NCI-H526 (cell line): ENCODE results near the gene ARF6.
"Not testable (repeated sequence)": the region's sequence is repeated elsewhere in the genome, so short reads cannot be mapped to it uniquely, and the experiment has no call there.

ENCODE experiments used
- DNase-seq, 2 experiments: peaks; one replicate each; lab custom pipeline; 2025; lab: John Stamatoyannopoulos, UW

Gene ARF6

DNA sequence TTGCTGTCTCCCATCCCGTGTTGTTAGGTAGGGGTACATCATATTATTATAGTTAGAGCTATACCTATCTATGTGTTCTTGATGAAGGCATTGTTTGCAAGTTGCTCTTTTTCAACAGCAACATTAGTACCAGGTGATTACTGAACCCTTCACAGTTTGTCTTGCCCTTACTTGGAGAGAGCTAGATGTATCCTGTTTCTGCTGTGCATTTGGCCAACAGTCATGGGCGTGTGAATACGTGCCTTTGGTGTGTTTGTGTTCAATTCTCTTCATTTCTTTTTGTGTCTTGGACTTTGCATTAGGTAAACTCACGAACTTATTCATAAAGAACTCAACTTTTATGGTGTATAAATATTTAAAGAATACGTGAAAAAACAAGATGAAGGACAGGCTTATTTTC, 14.3 kb downstream of the ARF6 start:
- no peak for DNase-seq

GRCh38 chr14:49908433-49908782, 15.5 kb downstream of the ARF6 start:
- no peak for DNase-seq

DNA sequence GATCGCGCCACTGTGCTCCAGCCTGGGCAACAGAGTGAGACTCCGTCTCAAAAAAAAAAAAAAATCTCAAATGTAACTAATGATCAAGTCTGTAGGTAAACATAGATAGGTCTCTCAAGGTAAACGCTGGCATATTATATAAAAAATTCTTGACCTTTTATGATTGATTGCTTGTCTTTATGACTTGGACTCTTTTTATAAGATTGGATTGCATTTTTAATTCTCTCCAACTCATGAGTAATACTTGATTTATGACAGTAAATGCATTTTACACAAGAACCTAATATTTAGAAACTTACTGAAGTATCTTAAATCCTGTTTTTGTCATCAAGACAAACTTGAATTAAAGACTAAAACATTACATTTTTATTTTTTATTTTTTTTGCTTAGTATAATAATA, 16.1 kb downstream of the ARF6 start:
- no peak for DNase-seq

GRCh38 chr14:49915085-49915484, 22.2 kb downstream of the ARF6 start:
- DNase-seq, result no peak

DNA sequence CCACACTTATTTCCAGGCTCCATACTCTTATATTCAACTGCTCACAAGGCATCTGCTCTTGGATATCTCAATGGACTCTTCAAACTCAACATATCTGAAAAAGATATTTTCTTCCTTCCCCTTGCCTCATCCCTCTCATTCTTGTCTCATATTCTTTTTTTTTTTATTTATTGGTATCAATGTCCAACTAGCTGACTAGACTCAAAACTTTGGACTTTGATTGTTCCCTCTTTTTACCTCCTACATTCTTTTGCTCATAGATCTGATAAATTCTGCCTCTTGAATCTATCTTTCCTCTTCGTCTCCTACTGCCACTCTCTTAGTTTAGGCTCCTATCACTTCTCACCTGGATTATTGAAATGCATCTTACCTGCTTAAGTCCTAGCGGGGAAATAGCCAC, 25.8 kb downstream of the ARF6 start:
- no peak for DNase-seq

- DNase-seq, result no peak
These were observed 27.2 kb downstream of the ARF6 start for GRCh38 chr14:49919825-49920659.

DNA sequence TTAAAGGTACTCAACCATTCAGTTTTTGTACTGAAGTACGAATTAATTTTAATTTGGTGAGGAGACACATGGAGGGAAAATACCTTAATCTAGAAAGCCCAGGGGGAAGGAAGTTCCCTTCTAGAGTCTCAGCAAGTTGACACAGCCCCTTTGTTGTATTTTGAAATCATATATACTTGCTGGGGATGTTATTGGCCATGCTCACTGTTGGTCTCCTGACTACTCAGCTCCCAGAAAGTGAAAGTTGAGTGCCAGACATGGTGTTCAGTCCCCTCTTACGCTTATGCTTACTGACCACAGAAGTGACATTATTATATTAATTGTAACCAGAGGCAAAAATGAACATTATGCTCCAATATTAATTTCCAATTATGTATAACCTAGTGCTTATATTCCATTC, 28.1 kb downstream of the ARF6 start:
- no peak for DNase-seq

DNA sequence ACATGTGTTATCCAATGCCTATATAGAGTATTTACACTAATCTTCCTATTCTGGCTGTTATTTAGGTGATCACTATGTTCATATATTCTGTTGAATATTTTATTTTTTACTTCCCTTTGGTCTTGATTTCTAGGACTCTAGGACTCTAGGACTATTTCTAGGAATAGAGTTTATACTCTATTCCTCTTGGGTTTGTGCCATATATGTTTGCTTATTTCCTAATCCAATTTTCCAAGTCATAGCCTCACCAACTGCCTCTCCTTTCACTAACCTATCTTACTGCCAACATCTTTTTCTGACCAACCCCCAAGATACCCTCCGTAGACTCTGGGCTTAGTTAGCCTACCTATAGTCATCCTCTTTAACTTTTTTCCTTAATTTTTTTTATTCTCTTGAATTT, 28.5 kb downstream of the ARF6 start:
- DNase-seq, result no peak

DNA sequence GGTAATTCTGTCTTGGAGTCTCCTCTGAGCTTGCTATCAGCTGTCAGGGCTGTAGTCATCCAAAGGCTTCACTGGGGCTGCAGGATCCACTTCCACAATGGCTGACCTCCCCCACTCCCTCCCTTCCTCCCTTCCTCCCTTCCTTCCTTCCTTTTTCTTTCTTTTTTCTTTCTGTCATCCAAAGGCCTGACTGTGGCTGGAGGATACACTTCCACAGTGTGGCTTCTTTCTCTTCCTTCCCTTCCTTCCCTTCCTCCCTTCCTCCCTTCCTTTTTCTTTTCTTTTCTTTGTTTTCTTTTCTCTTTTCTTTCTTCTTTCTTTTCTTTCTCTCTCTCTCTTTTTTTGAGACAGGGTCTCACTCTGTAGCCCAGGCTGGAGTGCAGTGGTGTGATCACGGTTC, 30.6 kb downstream of the ARF6 start:
- DNase-seq, result no peak

DNA sequence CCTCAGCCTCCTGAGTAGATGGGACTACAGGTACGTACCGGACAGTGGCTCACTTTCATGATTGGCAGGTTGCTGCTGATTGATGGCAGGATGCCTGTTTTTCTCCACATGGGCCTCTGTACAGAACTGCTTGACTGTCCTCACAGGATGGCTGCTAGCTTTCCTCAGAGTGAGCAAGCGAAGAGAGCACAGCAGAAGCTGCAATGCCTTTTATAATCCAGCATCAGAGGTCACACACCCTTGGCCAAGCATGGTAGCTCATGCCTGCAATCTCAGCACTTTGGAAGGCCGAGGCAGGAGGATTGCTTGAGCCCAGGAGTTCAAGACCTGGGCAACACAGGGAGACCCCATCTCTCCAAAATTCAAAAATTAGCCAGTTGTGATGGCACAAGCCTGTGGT, 31.0 kb downstream of the ARF6 start:
- DNase-seq, result no peak

DNA sequence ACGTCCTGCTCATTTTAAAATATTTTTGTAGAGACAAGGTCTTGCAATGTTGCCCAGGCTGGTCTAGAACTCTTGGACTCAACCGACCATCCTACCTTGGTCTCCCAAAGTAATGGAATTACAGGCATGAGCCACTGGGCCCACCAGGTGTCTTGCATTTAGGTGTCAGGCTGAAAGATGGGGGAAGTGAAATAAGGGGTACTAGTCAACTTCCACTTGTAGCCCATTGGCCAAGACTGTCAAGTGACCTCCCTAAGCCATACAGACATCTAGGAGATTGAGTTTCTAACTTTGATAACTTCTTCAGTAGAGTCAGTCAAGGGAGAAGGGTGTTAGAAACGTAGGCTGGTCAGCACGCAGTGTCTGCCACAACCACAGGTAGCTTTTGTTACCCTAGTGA, 32.0 kb downstream of the ARF6 start:
- no peak for DNase-seq

GRCh38 chr14:49926803-49927202, 33.9 kb downstream of the ARF6 start:
- DNase-seq, result no peak

DNA sequence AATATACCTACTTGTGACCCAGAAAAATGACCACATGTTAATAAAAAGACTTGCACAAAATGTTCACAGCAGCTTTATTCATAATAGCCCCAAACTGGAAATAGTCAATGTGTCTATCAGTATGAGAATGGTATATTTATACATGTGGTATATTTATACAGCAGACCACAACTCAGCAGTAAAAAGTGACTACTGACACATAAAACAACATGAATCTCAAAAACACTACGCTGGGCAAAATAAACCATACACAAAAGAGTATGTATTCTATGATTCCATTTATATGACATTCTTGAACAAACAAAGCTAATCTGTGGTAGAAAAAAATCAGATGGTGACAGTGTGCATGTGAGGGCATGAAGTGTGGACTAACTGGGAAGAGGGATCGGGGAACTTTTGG, 35.1 kb downstream of the ARF6 start:
- no peak for DNase-seq

DNA sequence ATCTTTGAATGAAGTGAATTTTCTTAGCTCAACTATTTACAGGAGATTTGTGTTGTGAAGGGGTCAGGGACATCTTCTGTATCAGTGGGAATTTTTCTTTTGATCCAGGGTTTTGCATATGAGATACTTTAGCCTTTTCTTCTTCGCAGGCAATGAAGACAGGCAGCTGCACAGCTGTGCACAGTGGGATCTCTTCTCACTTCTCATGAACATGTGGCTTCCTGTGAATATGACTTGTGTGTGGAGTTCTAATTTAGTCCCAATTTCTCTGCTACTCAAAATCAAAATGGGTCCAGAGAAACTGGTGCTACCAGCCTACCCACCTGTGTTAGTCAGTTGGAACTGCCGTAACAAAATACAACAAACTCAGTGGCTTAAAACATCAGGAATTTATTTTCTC, 37.8 kb downstream of the ARF6 start:
- no peak for DNase-seq

GRCh38 chr14:49931523-49931922, 38.6 kb downstream of the ARF6 start:
- DNase-seq, result no peak

DNA sequence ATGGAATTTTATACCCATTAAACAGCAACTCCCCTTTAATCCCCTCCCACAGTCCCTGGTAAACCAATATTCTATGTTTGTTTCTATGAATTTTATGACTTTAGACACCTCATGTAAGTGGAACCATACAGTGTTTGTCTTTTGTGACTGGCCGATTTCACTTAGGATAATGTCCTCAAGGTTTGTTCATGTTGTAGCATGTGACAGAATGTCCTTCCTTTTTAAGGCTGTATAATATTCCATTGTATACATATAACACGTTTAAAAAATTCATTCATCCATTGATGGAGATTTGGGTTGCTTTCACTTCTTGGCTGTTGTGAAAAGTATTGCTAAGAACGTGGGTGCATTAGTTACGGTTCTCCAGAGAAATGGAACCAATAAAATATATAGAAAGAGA, 40.2 kb downstream of the ARF6 start:
- no peak for DNase-seq

GRCh38 chr14:49933704-49934103, 40.8 kb downstream of the ARF6 start:
- no peak for DNase-seq

DNA sequence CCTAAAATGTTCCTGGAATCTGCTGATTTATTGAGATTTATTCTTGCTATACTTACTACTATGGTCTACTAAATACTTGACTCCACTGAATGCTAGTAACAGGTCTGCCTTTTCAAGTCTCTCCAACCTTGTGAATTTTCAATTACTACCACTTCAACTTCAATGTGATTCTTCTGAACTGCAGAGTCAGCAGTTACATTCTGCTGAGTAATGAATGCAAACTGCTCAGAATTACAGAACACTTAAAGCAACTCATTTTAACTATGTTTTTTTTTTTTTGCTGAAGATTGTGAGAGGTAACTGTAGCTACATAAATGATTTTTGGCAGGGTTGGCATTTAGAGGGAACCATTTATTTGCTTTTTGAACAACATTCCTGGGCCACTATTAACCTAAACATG, 41.8 kb downstream of the ARF6 start:
- DNase-seq, result no peak

- no peak for DNase-seq
These were observed 42.6 kb downstream of the ARF6 start for GRCh38 chr14:49935526-49935925.

DNA sequence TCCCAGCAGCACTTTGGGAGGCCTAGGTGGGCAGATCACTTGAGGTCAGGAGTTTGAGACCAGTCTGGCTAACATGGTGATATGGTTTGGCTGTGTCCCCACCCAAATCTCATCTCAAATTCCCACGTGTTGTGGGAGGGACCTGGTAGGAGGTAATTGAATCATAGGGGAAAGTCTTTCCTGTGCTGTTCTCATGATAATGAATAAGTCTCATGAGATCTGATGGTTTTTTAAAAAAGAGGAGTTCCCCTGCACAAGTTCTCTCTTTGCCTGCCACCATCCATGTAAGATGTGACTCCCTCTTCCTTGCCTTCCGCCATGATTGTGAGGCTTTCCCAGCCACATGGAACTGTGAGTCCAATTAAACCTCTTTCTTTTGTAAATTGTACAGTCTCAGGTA, 43.4 kb downstream of the ARF6 start:
- not testable (repeated sequence) for DNase-seq

DNA sequence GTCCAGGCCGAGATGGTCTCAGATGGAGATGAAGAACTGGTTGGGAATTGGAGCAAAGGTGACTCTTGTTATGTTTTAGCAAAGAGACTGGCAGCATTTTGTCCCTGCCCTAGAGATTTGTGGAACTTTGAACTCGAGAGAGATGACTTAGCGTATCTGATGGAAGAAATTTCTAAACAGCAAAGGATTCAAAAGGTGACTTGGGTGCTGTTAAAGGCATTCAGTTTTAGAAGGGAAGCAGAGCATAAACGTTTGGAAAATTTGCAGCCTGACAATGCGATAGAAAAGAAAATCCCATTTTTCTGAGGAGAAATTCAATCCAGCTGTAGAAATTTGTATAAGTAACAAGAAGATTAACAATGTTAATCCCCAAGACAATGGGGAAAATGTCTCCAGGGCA, 44.0 kb downstream of the ARF6 start:
- not testable (repeated sequence) for DNase-seq

DNA sequence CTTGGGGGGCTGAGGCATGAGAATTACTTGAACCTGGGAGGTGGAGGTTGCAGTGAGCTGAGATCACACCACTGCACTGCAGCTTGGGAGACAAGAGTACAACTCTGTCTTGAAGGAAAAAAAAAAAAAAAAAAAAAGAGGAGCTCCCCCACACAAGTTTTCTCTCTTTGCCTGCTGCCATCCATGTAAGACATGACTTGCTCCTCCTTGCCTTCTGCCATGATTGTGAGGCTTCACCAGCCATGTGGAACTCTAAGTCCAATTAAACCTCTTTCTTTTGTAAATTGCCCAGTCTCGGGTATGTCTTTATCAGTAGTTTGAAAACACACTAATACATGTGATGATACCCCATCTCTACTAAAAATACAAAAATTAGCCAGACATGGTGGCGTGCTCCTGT, 46.3 kb downstream of the ARF6 start:
- DNase-seq, result not testable (repeated sequence)

GRCh38 chr14:49939884-49940510, 47.1 kb downstream of the ARF6 start:
- peak in 1 of 2 experiments; percentile 26 for DNase-seq
